HK-2 (cell line): ENCODE results near the gene AVP.
"Not testable (repeated sequence)": the region's sequence is repeated elsewhere in the genome, so short reads cannot be mapped to it uniquely, and the experiment has no call there.

Source experiments
- DNase-seq: peaks from one replicate; pipeline ENCODE4 v3.0.0-alpha.2; 2018; ENCODE audit not compliant: unreplicated experiment

Gene AVP

GRCh38 chr20:3082955-3083952 is 1.3 kb downstream of the AVP start:
- DNase-seq, result no peak

- DNase-seq, result no peak
These were observed 2.1 kb downstream of the AVP start for GRCh38 chr20:3082306-3082951.

- DNase-seq, result no peak
These were observed 2.9 kb downstream of the AVP start for GRCh38 chr20:3081641-3082040.

GRCh38 chr20:3080939-3081388 is 3.6 kb downstream of the AVP start:
- DNase-seq, result peak; percentile 61

GRCh38 chr20:3077618-3078134 is 6.8 kb downstream of the AVP start:
- DNase-seq, result no peak

GRCh38 chr20:3075315-3075714 is 9.2 kb downstream of the AVP start:
- DNase-seq, result not testable (repeated sequence)

GRCh38 chr20:3074812-3075211 is 9.7 kb downstream of the AVP start:
- DNase-seq, result no peak

- DNase-seq, result not testable (repeated sequence)
These were observed 11.3 kb downstream of the AVP start for GRCh38 chr20:3073251-3073643.

GRCh38 chr20:3072530-3073250 is 11.8 kb downstream of the AVP start:
- DNase-seq, result no peak

- DNase-seq, result no peak
These were observed 12.7 kb downstream of the AVP start, which contains the start of gene OXT for GRCh38 chr20:3071610-3072529. TSS of gene OXT (plus strand) at chr20:3071620. CDS start at chr20:3071656, 36 bp downstream.

GRCh38 chr20:3071266-3071609 is 13.3 kb downstream of the AVP start:
- no peak for DNase-seq

- no peak for DNase-seq
These were observed 13.8 kb downstream of the AVP start for GRCh38 chr20:3070725-3071124.

GRCh38 chr20:3068986-3069900 is 15.3 kb downstream of the AVP start:
- peak; percentile 80 for DNase-seq

- no peak for DNase-seq
These were observed 16.4 kb downstream of the AVP start for GRCh38 chr20:3068075-3068474.

- DNase-seq, result no peak
These were observed 17.1 kb downstream of the AVP start for GRCh38 chr20:3067139-3068014.

- not testable (repeated sequence) for DNase-seq
These were observed 20.4 kb downstream of the AVP start for GRCh38 chr20:3064119-3064518.

- no peak for DNase-seq
These were observed 25.0 kb downstream of the AVP start for GRCh38 chr20:3059489-3059888.

GRCh38 chr20:3051385-3052019 is 33.0 kb downstream of the AVP start:
- no peak for DNase-seq
